NCI-H748 treated with DMSO at 0.1 percent for 48 hours (cell line): ENCODE data around the gene BCAT1.
A peak's percentile ranks its signal among the peaks of the same experiment; 100 is the strongest.
"Not testable (repeated sequence)": the region's sequence is repeated elsewhere in the genome, so short reads cannot be mapped to it uniquely, and the experiment has no call there.

Experiments used
- DNase-seq: peaks from one replicate; lab custom pipeline; 2025; lab: John Stamatoyannopoulos, UW

The BCAT1 gene

DNA sequence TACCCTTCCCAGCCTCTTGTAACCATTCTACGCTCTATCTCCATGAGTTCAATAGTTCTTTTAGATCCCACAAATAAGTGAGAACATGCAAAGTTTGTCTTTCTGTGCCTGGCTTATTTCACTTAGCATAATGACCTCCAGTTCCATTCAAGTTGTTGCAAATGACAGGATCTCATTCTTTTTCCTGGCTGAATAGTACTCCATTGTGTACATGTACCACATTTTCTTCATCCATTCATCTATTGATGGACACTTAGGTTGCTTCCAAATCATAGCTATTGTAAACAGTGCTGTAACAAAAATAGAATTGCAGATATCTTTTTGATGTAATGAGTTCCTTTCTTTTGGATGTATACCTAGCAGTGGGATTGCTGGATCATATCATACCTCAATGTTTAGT lies 139.6 kb downstream of the BCAT1 start:
- DNase-seq = not testable (repeated sequence)

DNA sequence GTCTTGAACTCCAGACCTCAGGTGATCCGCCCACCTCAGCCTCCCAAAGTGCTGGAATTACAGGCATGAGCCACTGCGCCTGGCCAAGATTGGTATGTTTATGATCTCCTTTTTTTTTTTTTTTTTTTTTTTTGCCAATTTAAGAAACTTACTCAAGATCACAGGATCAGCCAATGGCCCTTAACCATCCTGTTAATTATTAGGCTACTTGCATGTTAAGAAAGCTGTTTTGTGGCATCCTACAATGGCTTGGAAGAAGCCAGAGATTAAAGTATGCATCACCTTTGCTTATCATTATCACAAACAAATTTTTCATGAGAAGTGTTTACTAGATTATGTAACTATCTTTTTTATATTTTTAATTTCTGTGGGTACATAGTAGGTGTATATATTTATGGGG lies 140.2 kb downstream of the BCAT1 start:
- DNase-seq = no peak

DNA sequence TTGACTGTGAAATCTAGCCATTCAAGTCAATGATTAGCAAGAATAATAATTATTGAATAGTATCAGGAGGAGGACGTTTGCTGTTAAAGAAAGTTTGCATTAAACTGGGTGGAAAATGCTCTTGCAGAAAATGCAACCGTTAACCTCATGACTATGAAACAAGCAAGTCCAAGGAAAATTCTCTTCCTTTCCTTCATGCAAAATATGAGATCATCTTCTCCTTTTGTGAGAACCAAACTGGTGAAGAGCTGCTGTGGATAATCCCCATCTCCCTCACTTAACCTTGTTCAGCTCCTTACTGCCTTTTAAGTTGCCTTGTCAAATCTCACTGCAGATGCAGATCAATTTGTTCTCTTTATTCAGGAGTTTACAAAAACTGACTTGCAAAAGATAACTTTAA lies 142.5 kb downstream of the BCAT1 start:
- no peak for DNase-seq

DNA sequence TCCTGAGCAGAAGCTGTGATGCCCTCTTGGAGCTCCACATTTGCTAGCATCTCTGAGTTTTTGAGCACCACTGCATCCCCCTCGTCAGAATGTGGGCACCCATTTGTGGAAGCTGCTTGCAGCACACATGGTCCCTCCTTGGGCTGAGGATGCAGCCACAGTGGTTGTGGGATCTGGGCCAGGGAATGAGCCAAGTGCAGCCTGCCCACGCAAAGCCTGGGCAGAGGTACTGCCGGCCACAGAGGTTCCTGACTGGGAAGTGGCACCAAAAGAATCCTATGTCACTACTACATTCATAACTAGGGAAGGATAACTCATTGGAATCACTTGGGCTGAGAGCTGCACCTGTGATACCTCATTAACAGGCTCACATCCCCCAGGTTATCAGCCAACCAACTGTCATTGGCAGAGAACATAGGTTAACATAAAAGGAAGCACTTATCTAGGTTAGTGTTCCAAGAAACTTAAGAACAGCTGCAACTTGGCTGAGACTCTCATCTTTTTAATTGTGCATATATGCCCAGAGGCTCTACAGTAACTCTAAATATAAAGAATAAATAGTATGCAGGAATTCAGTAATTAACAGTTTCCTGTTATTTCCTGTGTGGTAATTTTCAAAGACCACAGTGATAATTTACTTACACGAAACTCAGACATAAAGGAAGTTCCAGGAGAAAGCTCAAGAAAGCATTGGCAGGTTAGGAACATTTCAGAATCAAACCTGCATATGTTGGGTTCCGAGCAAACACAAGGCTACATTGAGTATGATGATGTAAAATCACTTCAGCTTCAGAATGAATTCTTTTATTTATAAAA lies 145.3 kb downstream of the BCAT1 start:
- DNase-seq = no peak

DNA sequence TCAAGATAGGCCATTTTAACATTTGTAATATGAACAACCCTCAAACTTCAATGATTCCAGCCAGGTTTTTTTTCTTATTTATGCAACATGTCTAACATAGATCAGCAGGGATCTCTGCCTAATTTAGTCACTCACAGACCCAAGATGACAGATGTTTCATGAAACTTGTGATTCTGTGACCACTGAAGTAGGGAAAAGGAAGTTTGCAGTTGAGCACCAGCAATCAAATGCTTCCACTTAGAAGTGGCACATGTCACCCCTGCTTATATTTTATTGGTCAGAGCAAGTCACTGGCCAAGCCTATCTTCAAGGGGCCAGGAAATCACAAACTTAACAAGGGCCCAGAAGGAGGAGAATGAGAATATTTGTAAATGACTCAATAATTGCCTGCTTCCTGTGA lies 150.6 kb downstream of the BCAT1 start:
- DNase-seq = no peak

DNA sequence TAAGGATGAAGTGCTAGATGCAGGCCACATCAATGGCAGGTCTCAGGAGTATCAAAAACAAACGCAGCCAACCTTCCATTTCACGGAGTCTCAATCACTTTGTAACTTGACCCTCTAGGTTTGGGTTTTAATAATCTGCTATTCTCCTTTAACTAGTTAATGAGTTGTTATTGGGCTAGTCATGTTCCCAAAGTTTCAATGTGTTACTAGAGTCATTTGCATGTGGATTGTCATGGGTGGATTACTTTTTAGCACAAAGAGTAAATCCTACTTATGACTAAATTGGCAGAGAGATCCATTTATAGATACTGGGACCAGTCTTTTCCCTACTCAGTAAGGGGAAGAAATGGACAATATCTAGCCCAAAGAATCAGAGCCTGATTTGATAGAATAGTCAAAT lies 151.0 kb downstream of the BCAT1 start:
- no peak for DNase-seq

DNA sequence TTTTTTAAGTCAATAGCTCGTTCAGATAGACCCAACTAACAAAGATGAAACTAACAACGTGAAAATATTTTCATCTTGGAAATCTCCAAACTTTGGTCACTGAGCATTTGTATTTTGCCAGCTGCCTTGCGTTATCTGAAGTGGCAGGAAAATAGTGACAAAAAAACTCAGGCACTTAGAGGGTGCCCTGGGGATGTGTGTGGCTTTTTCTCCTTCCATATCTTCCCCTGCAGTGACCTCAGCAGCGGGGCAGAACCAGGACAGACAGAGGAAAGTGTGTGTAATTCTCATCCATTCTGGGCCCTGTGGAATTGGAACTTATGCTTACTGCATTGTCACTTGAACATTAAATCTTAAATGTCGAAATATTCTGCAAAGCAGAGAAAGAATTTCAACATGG lies 152.0 kb downstream of the BCAT1 start:
- no peak for DNase-seq

DNA sequence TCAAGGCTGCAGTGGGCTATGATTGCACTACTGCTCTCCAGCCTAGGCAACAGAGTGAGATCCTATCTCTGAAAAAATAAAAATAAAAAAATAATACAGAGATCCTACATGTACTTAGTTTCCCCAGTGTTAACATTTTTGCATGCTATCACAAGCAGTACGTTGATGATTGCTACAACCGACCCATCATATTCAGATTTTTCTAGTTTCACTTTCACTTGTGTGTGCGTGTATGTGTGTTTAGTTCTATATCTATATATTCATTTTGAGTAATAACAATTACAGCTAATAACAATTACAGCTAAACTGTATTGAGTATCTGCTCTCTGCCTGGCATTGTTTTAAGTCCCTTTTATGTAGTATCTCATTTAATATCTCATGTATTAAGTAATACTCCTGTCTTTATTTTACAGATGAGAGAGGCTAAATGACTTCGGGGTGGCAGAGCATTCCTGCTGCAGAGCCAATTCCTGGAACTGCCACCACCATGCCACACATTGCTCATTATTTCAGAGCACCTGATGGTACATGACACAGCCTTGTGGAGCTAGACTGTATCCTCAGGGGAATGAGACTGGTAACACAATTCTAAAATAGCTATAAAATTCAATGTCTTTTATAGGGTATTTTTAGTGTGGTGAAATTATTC lies 153.1 kb downstream of the BCAT1 start:
- DNase-seq = no peak

DNA sequence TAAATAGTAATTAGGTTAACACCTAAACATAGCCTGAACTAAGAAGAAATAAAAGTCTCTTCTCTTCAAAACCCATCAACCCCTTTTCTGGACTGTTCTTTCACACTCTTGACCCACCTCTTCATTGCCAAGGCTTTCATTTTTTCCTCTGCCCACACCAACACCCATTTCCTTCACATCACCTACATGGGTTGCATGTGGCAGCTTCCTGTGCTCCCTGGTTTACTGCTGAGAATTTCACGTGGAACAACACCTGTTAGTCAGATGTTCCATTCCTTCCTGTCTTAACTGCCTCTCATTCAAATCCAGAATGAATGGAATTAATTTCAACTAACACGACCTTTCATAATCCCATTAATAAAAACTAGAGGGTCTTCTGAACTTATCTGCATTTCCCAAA lies 157.3 kb downstream of the BCAT1 start:
- no peak for DNase-seq

DNA sequence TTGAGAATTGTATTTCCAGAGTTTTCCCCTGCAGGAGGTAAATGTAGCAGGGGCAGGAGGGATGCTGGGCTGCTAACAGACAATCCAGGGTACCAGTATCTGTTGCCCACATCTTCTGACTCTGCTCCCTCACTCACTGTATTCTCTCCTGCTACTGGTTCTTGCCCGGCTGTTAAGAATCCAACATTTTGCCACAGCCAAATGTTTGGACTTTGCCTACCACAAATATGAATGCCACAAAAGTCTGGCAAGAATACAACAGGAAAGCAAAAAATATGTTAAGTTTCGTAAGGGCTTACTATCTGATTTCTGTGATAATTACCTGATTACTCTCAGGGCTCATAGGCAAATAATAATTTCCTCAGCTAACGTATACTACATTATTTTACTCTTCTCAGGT lies 160.0 kb downstream of the BCAT1 start:
- no peak for DNase-seq

DNA sequence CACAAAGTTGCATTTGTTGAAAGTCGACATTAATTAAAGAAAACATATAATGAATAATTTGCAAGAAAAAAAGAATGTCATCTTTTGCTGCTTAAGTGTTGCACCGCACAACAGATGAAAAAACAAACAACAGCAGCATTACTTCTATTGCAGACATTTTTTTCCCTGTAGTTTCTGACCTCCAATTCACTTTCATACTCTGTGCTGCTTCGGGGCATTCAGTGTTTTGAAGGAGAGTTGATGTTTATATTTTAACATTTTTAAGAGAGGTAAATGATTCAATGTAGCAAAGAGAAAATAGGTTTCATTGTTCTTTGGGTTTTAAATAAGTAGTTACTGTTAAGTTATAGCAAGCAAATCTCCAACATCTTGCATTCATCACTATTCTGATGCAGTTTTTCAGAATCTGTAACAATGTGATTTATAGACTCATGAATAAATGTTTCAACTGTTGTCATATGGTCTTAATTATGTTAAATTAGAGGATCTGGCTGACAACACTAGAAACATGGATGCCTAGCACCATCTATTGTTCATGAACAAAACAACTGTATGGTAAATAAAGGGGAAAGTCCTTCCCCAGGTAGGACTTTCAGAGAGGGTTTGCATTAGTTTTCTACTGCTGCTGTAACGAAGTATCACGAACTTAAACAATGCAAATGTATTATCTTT lies 168.1 kb downstream of the BCAT1 start:
- DNase-seq = no peak

DNA sequence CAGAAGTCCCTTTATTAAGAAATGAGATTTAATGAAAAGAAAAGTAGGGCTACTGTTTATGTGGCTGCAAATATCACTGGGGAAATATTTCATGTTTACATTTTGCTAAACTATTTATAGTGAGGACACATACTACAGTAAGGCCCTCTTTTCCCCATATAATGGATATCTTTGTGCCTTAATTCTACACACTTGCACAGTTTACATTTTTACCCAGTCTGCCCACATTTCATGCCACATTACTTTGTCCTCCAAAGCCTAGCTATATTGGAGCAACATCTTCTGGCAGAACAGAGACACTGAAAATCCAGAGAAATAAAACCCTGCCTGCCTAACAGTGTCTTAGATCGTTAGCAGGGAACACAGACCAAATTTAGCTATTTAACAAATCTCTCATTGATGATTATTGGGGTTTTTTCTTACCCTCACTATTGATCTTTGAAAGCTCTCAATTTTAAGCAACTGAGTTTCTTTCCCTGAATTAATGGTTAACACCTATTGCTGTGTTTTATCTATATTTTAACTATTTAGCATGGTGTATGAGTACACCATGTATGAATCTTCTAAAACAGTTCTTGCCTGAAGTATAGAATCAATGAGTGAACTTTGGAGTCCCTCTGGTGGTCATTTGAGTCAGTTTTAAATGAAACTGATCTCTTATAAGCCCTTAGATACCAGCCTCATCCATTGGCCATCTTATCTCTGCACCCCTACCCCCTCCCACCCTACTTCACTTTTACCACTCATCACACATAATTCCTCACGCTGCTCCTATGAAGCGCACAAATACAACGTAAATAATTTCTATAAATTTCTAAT lies 170.2 kb downstream of the BCAT1 start:
- peak; percentile 15 for DNase-seq

DNA sequence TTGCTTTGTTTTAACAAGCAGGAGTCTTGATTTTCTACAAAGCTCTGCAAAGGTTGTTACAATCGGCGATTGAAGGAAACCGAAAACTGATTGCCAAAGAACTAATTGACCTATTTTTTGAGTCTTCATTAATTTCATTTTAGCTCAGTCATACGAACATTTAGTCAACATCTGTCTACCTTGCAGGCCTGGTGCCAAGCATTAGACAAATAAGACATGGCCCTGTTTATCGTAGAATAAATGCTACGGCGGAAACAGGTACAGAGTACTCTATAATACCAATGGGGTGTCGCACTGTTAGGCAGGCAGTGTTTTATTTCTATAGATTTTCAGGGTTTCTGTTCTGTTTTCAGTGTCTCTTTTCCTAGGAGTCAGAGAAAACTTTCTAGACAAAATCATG lies 171.5 kb downstream of the BCAT1 start:
- no peak for DNase-seq

DNA sequence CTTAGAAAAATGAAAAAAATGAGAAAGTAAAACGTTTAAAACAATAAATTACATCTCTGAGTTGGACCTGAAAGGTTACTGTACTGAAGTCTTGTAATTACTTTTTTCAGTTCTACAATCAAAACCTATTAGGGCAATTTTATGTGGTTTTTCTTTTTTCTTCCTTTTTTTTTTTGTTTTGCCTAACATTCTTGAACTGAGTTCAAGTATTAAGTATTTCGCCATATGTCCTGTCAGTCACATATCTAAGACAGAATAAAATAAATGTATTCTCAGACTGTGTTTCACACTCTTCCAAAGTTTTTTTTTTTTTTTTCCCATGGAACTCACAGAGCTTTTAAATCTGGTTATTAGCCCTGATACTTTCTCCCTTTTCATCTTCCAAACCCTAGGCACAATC lies 172.0 kb downstream of the BCAT1 start:
- DNase-seq = no peak

DNA sequence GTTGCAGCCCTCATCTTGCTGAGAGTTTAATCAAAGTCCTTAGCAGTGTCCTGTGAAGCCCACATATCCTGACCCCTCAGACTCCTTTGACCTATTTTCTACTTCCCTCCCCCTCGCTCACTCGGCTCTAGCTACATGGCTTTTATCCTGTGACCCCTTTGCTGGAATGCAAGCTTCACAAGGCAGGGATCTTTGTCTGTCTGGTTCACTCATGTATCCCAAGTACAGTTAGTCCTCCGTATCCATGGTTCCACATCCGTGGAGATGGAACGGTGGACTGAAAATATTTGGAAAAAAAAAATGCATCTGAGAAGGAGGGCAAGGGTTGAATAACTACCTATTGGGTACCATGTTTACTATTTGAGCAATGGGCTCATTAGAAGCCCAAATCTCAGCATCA lies 173.8 kb downstream of the BCAT1 start:
- no peak for DNase-seq

DNA sequence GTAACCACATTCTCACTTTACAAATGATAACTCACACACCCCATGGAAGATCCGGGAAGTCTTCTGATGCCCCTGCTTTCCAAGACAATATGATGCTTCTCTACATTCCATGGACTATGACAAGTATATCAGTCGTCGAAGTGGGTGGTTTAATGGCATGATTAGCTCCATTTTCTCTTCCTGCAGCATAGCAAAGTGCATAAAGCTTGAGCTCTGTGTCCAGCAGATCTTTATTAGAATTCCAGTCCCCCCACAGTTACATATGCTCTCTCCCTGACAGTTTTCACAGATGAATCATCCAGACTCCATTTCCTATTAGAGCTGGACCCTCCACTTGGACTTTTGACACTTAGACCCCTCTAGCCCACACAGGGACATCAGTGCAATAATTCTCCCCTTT lies 174.9 kb downstream of the BCAT1 start:
- DNase-seq = no peak

DNA sequence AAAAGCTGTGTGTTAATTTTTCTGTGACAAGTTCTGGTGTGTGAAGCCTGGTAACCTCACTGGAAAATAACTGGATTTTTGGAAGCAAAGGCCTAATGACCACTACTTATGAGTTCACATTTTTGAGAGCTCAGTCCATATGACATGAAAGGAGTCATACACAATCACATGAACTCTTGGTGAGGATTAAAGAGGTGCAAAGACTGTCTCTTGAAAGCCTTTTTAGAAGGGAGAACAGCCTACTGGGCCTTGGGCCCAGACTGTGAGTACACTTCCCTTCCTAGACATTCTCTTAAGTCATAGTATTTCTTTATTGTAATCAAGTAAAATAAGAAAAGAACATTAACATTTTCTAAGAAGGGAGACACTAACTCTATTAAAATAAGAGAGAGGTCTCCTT lies 176.1 kb downstream of the BCAT1 start:
- DNase-seq = no peak

DNA sequence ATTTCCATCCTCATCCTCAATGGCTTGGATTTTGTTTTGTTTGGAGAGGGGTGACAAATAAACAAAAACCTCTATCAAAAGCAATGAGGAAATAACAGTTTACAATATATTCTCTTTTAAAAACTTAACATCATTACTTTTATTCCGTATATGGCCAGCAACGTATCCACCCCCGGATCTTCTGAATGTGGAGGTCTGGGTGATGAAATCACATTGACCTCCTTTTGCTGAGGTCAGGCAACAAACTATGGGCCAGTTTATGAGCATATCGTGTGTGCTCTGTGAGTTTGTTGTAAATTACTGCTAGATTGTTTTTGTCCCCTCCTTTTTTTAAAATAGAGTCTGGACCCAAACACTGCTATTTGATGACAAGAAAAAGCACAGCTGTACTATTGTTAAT lies 178.1 kb downstream of the BCAT1 start:
- no peak for DNase-seq

DNA sequence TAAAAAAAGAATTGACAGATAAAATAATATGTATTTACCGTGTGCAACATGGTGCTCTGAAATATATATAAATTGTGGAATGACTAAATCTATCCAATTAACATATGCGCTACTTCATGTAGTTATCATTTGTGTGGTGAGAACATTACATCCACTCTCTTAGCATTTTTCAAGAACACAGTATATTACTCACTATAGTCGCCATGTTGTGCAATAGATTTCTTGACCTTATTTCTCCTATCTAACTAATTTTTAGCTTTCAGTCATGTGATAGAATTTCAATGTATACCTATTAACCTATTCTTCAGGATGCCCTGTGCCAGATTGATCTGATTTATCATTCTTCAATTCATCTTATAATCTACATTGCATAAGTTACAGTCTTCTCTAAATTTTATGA lies 178.6 kb downstream of the BCAT1 start:
- no peak for DNase-seq

DNA sequence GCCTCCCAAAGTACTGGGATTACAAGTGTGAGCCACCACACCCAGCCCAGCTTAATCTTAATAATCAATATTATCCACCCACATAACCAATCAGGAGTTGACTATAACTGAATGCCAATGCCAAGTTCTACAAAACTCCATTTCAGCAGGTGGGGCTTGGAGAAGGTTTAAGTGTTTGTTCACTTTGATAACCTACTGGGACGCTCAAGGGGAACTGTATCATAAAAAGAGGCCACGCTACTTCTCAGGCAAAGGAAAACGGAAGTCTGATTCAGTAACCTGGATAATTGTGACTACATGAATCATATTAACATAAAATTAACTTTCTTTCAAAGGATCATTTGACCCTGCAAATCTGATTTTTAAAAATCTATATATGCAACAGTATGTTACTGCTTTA lies 179.2 kb downstream of the BCAT1 start:
- no peak for DNase-seq

DNA sequence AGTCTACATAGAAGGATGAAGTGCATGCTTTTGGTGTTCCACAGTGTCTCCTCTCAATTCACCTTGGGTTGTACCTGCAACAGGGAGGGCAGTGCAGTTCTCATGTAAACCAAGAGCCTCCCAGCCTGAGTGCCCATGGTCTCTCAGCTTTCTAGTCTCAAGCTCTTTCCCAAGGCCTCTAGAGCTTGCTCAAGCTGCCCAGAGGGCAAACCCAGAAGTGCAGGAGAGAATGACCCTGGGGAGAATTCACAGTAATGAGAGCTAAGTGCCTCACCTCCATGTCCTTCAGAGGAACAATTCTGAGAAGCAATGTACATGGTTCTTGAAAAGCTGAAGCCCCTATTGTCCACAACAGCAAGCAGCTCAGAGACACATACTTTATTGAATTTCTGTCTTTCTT lies 180.5 kb downstream of the BCAT1 start:
- no peak for DNase-seq

DNA sequence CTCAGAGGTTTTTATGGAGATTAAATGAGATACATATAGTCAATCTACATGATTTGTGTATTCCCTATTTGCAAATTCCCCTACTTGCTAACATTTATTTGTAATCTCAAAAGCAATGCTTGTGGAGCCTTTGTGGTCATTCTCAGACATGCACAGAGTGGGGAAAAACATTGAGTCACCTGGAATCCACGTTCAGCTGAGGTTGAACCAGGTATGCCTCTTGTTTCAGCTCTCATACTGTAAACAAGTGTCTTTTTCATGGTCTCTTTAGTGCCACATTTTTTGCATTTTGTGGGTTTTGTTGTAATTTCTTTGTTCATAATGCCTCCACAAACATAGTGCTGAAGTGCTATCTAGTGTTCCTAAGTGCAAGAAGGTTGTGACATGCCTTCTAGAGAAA lies 181.9 kb downstream of the BCAT1 start:
- no peak for DNase-seq

DNA sequence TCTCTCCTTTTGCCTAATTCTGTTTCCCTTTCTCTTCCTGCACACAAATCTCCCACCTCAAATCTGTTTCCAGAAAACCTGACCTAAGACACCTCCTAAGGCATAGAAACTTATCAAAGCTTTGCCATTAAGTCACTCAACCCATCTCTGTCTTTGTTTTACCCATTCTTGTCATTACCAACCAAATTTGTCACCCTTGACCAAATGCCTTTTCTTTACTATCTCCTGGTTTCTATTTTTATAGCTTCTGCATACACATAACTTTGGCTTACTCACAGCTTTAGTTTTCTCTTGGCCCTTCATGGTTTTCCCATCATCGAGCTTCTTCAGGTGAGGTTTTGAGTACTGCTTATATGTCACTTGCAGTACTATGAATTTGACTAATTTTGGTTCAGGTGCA lies 184.2 kb downstream of the BCAT1 start:
- no peak for DNase-seq
